K562 (cell line): ENCODE results near the gene HYI. TPM values are rescaled to one million over a fixed set of nuclear protein-coding genes. Genes with fewer than 3 reads are reported as not detected.
A peak's percentile ranks its signal among the peaks of the same experiment; 100 is the strongest.

Source experiments
- ATAC-seq: fragments of 200-7000 bp; cut with Tn5 transposase; 3 replicates; pipeline ENCODE4 v1.9.1; 2020; ENCODE audit warnings: moderate library complexity
- BruUV-seq: library from RNA; stranded (reverse); fragments of 400-500 nt; replicated peaks from 2 replicates; lab custom pipeline; 2021; lab: Mats Ljungman, UMichigan
- CTCF ChIA-PET: fragments of 300-600 bp; formaldehyde crosslinking; extraction: SDS; loops from one replicate; lab custom pipeline; 2021; ENCODE audit warnings: low intra/inter-chr PET ratio; lab: Yijun Ruan, JAX
- POLR2A ChIA-PET: fragments of 300-600, 350-650 bp; sonication (Branson Sonifier 250); formaldehyde crosslinking; extraction: SDS; loops from one replicate; lab custom pipeline; 2021; ENCODE audit warnings: antibody characterized with exemption, inconsistent platforms; lab: Yijun Ruan, JAX
- DNase-seq, 4 experiments: peaks; one replicate each; pipeline versions ENCODE4 v3.0.0 to v3.0.0-alpha.2; 2011 to 2018; ENCODE audit warnings: low spot score in 3 of 4, mixed read lengths in 3 of 4; ENCODE audit errors: extremely low read depth in 1 of 4
- FAIRE-seq: peaks from 2 replicates; lab custom pipeline; 2011; peaks lifted over from hg19 to GRCh38; lab: Jason Lieb, UNC
- H2AFZ ChIP-seq: 2 replicates; pipeline ENCODE4 v1.6.0; 2011; ENCODE audit warnings: low read depth, low read length, control low read depth, inconsistent platforms
- H3K27ac ChIP-seq: fragments of 200-600 bp; 3 replicates; pipeline ENCODE4 v1.8.0; 2011; ENCODE audit warnings: low read depth, mild to moderate bottlenecking, control low read depth, inconsistent platforms, low read length, moderate library complexity, mixed read lengths; ENCODE audit errors: extremely low read depth
- H3K27me3 ChIP-seq, 2 experiments: fragments of 300-600 bp in 1 of 2; 2 replicates in 1 of 2; 3 replicates in 1 of 2; pipeline versions ENCODE4 v1.6.0 to v1.8.0; 2011; ENCODE audit warnings: inconsistent platforms in 2 of 2, low read length in 2 of 2, mild to moderate bottlenecking in 1 of 2, mixed read lengths in 1 of 2, moderate library complexity in 1 of 2; ENCODE audit not compliant: control insufficient read depth in 2 of 2, insufficient read depth in 2 of 2
- H3K36me3 ChIP-seq: fragments of 300-600 bp; 3 replicates; pipeline ENCODE4 v1.8.0; 2011; ENCODE audit warnings: mild to moderate bottlenecking, low read length, inconsistent platforms; ENCODE audit not compliant: control insufficient read depth, insufficient read depth
- H3K4me1 ChIP-seq, 2 experiments: fragments of 200-600 bp in 1 of 2; replicated peaks in 1 of 2; 2 replicates in 1 of 2; 3 replicates in 1 of 2; pipeline versions ENCODE4 v1.5.1 to v1.8.0; 2011; ENCODE audit warnings: inconsistent platforms in 2 of 2, low read length in 2 of 2, mild to moderate bottlenecking in 1 of 2, mixed read lengths in 1 of 2, moderate library complexity in 1 of 2; ENCODE audit not compliant: control insufficient read depth in 2 of 2, insufficient read depth in 2 of 2
- H3K4me2 ChIP-seq: 2 replicates; pipeline ENCODE4 v1.6.1; 2011; ENCODE audit warnings: low read length, control low read depth, inconsistent platforms, mixed read lengths; ENCODE audit not compliant: insufficient read depth
- H3K4me3 ChIP-seq: fragments of 200-600 bp; sonication (generic), shearing (Covaris generic); 2 replicates; pipeline ENCODE4 v1.5.1; 2016; ENCODE audit warnings: control low read depth, inconsistent platforms
- H3K79me2 ChIP-seq: fragments of 200-600 bp; 3 replicates; pipeline ENCODE4 v1.8.0; 2011; ENCODE audit warnings: low read length, inconsistent platforms; ENCODE audit not compliant: control insufficient read depth, insufficient read depth
- H3K9ac ChIP-seq, 2 experiments: 2 replicates each; pipeline versions ENCODE4 v1.6.0 to v1.6.1; 2011; ENCODE audit warnings: low read depth in 2 of 2, low read length in 2 of 2, control low read depth in 1 of 2, inconsistent platforms in 1 of 2, mild to moderate bottlenecking in 1 of 2, mixed read lengths in 1 of 2; ENCODE audit not compliant: insufficient read depth in 1 of 2
- H3K9me1 ChIP-seq: one replicate; pipeline ENCODE4 v1.6.0; 2011; ENCODE audit warnings: inconsistent platforms, mild to moderate bottlenecking, low read length, moderate library complexity; ENCODE audit not compliant: control insufficient read depth, insufficient read depth
- H3K9me3 ChIP-seq: replicated peaks from 2 replicates; pipeline ENCODE4 v1.5.1; 2011; ENCODE audit warnings: low read depth, low read length, inconsistent platforms; ENCODE audit not compliant: control insufficient read depth, insufficient read depth
- H4K20me1 ChIP-seq: replicated peaks from 2 replicates; pipeline ENCODE4 v1.6.1; 2011; ENCODE audit warnings: low read length, inconsistent platforms, mixed read lengths; ENCODE audit not compliant: control insufficient read depth, insufficient read depth
- ATF6 ChIP-seq: sonication (generic); formaldehyde crosslinking; IDR thresholded peaks from 2 replicates; pipeline ENCODE4 v1.4.0; 2020; ENCODE audit warnings: mild to moderate bottlenecking, missing genetic modification reagents
- C11orf30 ChIP-seq: fragments of 450-650 bp; IDR thresholded peaks from 2 replicates; pipeline ENCODE4 v1.6.1; 2016; ENCODE audit warnings: low read depth, mild to moderate bottlenecking
- NR2F6 ChIP-seq: fragments of 450-650 bp; formaldehyde crosslinking; IDR thresholded peaks from 2 replicates; pipeline ENCODE4 v1.4.0; 2020; ENCODE audit warnings: mild to moderate bottlenecking
- POLR2B ChIP-seq: fragments of 450-650 bp; IDR thresholded peaks from 2 replicates; pipeline ENCODE4 v1.6.1; 2018; ENCODE audit warnings: low read depth; ENCODE audit not compliant: partially characterized antibody
- SMARCE1 ChIP-seq: fragments of 450-650 bp; IDR thresholded peaks from 2 replicates; pipeline ENCODE4 v1.7.1; 2016; ENCODE audit warnings: mild to moderate bottlenecking
- ZFPM2 ChIP-seq: fragments of 250-450 bp; sonication (Bioruptor Pico); IDR thresholded peaks from 2 replicates; pipeline ENCODE4 v1.5.1; 2022; ENCODE audit warnings: mild to moderate bottlenecking
- WGBS: fragments of 100-300 bp; shearing (Covaris generic); methylation state at CpG from one replicate; pipeline ENCODE4 v1.1.6; 2016; ENCODE audit warnings: low coverage, mixed read lengths; ENCODE audit not compliant: insufficient coverage; ENCODE audit errors: missing lambda C conversion rate; 5-methylcytosine and 5-hydroxymethylcytosine counted together
- in situ Hi-C: fragments of 300-500 bp; cut with MboI; formaldehyde crosslinking; loops from 4 replicates; pipeline ENCODE4 v1.15.0; 2018; ENCODE audit warnings: inconsistent platforms, mixed read lengths
- intact Hi-C: fragments of 100-400 bp; cut with micrococcal nuclease; formaldehyde crosslinking; loops from 2 replicates; pipeline ENCODE4 v1.14.2; 2022
- polyA plus RNA-seq, 8 experiments: library from polyadenylated mRNA; depleted of rRNA in 4 of 8; stranded (reverse) in 5 of 8; unstranded in 3 of 8; fragments of >200 nt; fragmentation: Nextera tagmentation in 2 of 8; fragmentation: Illumina TruSeq in 1 of 8; extraction: Ambion mirVana in 2 of 8; extraction: Trizol in 1 of 8; gene quantifications; 2 replicates each; pipeline versions ENCODE4 v1.2.1 to v1.2.3, GENCODE V29; 2011 to 2014; ENCODE audit warnings: inconsistent platforms in 1 of 8, missing spikeins in 1 of 8
- total RNA-seq, 7 experiments: library from RNA; depleted of rRNA in 6 of 7; stranded (reverse); fragments of >200 nt in 6 of 7; fragmentation: Illumina TruSeq in 2 of 7; extraction: Trizol in 2 of 7; gene quantifications; 2 replicates each; pipeline versions ENCODE4 v1.2.1 to v1.2.3, GENCODE V29; 2011 to 2021; ENCODE audit warnings: low replicate concordance in 1 of 7
- TF ChIP-seq, protein P1 (sequence below): sonication (generic); formaldehyde crosslinking; IDR thresholded peaks from 2 replicates; pipeline ENCODE4 v1.8.1; 2023; ENCODE audit warnings: mild to moderate bottlenecking, missing genetic modification reagents

The HYI gene
- total and polyA plus RNA-seq, 9 of the 15 experiments (the other 6 are each of a cell fraction or from before 2014, with no cell fraction given): 0.04 to 4.1 (median 1.4) TPM; not detected in 1

DNA sequence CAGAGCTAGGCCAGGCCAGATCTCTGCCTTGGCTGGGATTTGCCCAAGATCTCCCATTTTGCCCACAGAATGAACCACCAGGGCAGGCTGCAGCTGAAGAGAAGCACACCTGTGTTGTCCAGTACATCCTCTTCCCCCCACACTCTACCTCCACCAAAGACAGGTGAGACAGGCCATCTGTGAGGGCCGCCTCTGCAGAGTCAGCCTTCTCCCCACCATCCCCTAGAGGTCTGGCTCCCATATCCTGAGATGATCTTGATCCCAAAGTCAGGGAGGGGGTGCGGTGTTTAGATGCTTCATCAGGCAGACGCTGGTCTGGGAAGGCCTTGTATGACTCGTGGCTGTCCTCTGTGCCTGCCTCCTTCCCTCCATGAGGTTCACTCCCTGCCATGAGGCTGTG, 28.7 kb downstream of the HYI start:
- Histone ChIP-seq H3K9me3 (no peaks in the 10 kb centered on the region), H3K4me2 (no peak overlapping the region), H3K4me3 (no peak overlapping the region), H3K4me1 (peaks cover 0 to 3% of the 10 kb centered on the region in 2 experiments; a peak in 1 of 5 replicates), H3K27me3 (no peaks in the 10 kb centered on the region), H3K9ac (no peak overlapping the region), H3K36me3 (peaks cover 86% of the 10 kb centered on the region; the same call in 2 of the 3 replicates), H2AFZ (no peak overlapping the region), H3K9me1 (peaks cover 5% of the 10 kb centered on the region), H3K27ac (no peak overlapping the region), H4K20me1 (no peaks in the 10 kb centered on the region), H3K79me2 (no peaks in the 10 kb centered on the region)
- in situ Hi-C loops: no loop called here
- no TSS peak for BruUV-seq
- DNase-seq (no peak), ATAC-seq (no peak), FAIRE-seq (no peak)
- ChIA-PET CTCF (no interaction called here), POLR2A (interaction anchor here (0.6 to 1.8 kb wide), 3 partner anchors 10 to 151 kb away, joined by 4 to 5 read pairs (median 4); partner anchors contain the start of genes MED8 and SZT2)
- TF ChIP-seq C11orf30: no peak
- TF ChIP-seq NR2F6 (CRISPR knock-in tag): no peak
- intact Hi-C loops: no loop called here
- WGBS: 52% methylated on average over 4 of the region's 4 CpGs

DNA sequence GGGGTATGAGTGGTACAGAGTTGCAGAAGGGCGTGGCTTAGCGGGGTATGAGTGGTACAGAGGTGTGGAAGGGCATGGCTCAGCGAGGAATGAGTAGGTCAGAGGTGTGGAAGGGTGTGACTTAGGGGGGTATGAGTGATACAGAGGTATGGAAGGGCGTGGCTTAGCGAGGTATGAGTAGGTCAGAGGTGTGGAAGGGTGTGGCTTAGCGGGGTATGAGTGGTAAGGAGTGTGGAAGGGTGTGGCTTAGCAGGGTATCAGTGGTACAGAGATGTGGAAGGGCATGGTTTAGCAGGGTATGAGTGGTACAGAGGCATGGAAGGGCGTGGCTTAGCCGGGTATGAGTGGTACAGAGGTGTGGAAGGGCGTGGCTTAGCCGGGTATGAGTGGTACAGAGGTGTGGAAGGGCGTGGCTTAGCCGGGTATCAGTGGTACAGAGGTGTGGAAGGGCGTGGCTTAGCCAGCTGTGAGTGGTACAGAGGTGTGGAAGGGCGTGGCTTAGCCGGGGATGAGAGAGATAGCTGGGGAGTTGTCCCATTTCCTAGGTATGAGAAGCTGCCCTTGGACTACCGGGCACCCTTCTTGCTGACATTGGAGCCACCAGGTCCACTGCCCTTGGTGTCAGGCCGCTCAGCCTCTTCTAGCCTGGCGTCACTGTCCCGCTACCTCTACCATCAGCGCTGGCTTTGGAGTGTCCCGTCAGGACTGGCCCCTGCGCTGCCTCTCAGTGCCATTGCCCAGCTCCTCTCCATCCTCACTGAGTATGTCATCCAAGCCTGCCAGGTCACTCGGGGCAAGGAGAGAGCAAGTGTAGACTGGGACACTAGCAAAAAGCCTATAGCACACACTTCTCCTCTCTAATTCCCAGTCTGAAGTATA, 29.8 kb downstream of the HYI start:
- ChIA-PET CTCF (no interaction called here), POLR2A (interaction anchor here (0.6 to 1.8 kb wide), 6 partner anchors 9 to 261 kb away, joined by 3 to 5 read pairs (median 4); partner anchors contain the start of genes MED8 and SZT2)
- peaks cover 88% of the 10 kb centered on the region; the same call in 2 of the 3 replicates for H3K36me3 ChIP-seq
- no peaks in the 10 kb centered on the region for H4K20me1 ChIP-seq
- no peak for FAIRE-seq
- peaks cover 0 to 3% of the 10 kb centered on the region in 2 experiments; a peak in 1 of 5 replicates for H3K4me1 ChIP-seq
- no peaks in the 10 kb centered on the region for H3K27me3 ChIP-seq
- no peak overlapping the region for H3K4me2 ChIP-seq
- no TSS peak for BruUV-seq
- no peak overlapping the region for H3K4me3 ChIP-seq
- ATAC-seq: no peak
- in situ Hi-C loops (no loop called here), intact Hi-C loops (no loop called here)
- peaks cover 5% of the 10 kb centered on the region for H3K9me1 ChIP-seq
- no peak overlapping the region for H3K9ac ChIP-seq
- WGBS: 86% methylated on average over 21 of the region's 23 CpGs
- DNase-seq: peak in 1 of 4 experiments; percentile 30
- no peak overlapping the region for H2AFZ ChIP-seq
- TF ChIP-seq SMARCE1: no peak
- peak; percentile 20 for TF ChIP-seq POLR2B
- TF ChIP-seq ZFPM2 (CRISPR knock-in tag): no peak
- TF ChIP-seq ATF6: no peak
- TF ChIP-seq, protein P1, sequence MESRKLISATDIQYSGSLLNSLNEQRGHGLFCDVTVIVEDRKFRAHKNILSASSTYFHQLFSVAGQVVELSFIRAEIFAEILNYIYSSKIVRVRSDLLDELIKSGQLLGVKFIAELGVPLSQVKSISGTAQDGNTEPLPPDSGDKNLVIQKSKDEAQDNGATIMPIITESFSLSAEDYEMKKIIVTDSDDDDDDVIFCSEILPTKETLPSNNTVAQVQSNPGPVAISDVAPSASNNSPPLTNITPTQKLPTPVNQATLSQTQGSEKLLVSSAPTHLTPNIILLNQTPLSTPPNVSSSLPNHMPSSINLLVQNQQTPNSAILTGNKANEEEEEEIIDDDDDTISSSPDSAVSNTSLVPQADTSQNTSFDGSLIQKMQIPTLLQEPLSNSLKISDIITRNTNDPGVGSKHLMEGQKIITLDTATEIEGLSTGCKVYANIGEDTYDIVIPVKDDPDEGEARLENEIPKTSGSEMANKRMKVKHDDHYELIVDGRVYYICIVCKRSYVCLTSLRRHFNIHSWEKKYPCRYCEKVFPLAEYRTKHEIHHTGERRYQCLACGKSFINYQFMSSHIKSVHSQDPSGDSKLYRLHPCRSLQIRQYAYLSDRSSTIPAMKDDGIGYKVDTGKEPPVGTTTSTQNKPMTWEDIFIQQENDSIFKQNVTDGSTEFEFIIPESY (CRISPR knock-in tag): peak; percentile 80
- TF ChIP-seq, all 486 proteins: peak for 2
- H3K9me3 ChIP-seq: no peaks in the 10 kb centered on the region
- H3K79me2 ChIP-seq: no peaks in the 10 kb centered on the region
- H3K27ac ChIP-seq: no peak overlapping the region; the same call in 2 of the 3 replicates
